K562 (cell line): ENCODE measurements around the gene DCUN1D4. TPM values are rescaled to one million over a fixed set of nuclear protein-coding genes. Genes with fewer than 3 reads are reported as not detected.
A peak's percentile ranks its signal among the peaks of the same experiment; 100 is the strongest.

Experiments
- ATAC-seq: fragments of 200-7000 bp; cut with Tn5 transposase; 3 replicates; pipeline ENCODE4 v1.9.1; 2020; ENCODE audit warnings: moderate library complexity
- BruUV-seq: library from RNA; stranded (reverse); fragments of 400-500 nt; replicated peaks from 2 replicates; lab custom pipeline; 2021; lab: Mats Ljungman, UMichigan
- CTCF ChIA-PET: fragments of 300-600 bp; formaldehyde crosslinking; extraction: SDS; loops from one replicate; lab custom pipeline; 2021; ENCODE audit warnings: low intra/inter-chr PET ratio; lab: Yijun Ruan, JAX
- POLR2A ChIA-PET: fragments of 300-600, 350-650 bp; sonication (Branson Sonifier 250); formaldehyde crosslinking; extraction: SDS; loops from one replicate; lab custom pipeline; 2021; ENCODE audit warnings: antibody characterized with exemption, inconsistent platforms; lab: Yijun Ruan, JAX
- DNase-seq, 4 experiments: peaks; one replicate each; pipeline versions ENCODE4 v3.0.0 to v3.0.0-alpha.2; 2011 to 2018; ENCODE audit warnings: low spot score in 3 of 4, mixed read lengths in 3 of 4; ENCODE audit errors: extremely low read depth in 1 of 4
- FAIRE-seq: peaks from 2 replicates; lab custom pipeline; 2011; peaks lifted over from hg19 to GRCh38; lab: Jason Lieb, UNC
- H2AFZ ChIP-seq: 2 replicates; pipeline ENCODE4 v1.6.0; 2011; ENCODE audit warnings: low read depth, low read length, control low read depth, inconsistent platforms
- H3K27ac ChIP-seq: fragments of 200-600 bp; 3 replicates; pipeline ENCODE4 v1.8.0; 2011; ENCODE audit warnings: low read depth, mild to moderate bottlenecking, control low read depth, inconsistent platforms, low read length, moderate library complexity, mixed read lengths; ENCODE audit errors: extremely low read depth
- H3K27me3 ChIP-seq, 2 experiments: fragments of 300-600 bp in 1 of 2; 2 replicates in 1 of 2; 3 replicates in 1 of 2; pipeline versions ENCODE4 v1.6.0 to v1.8.0; 2011; ENCODE audit warnings: inconsistent platforms in 2 of 2, low read length in 2 of 2, mild to moderate bottlenecking in 1 of 2, mixed read lengths in 1 of 2, moderate library complexity in 1 of 2; ENCODE audit not compliant: control insufficient read depth in 2 of 2, insufficient read depth in 2 of 2
- H3K36me3 ChIP-seq: fragments of 300-600 bp; 3 replicates; pipeline ENCODE4 v1.8.0; 2011; ENCODE audit warnings: mild to moderate bottlenecking, low read length, inconsistent platforms; ENCODE audit not compliant: control insufficient read depth, insufficient read depth
- H3K4me1 ChIP-seq, 2 experiments: fragments of 200-600 bp in 1 of 2; replicated peaks in 1 of 2; 2 replicates in 1 of 2; 3 replicates in 1 of 2; pipeline versions ENCODE4 v1.5.1 to v1.8.0; 2011; ENCODE audit warnings: inconsistent platforms in 2 of 2, low read length in 2 of 2, mild to moderate bottlenecking in 1 of 2, mixed read lengths in 1 of 2, moderate library complexity in 1 of 2; ENCODE audit not compliant: control insufficient read depth in 2 of 2, insufficient read depth in 2 of 2
- H3K4me2 ChIP-seq: 2 replicates; pipeline ENCODE4 v1.6.1; 2011; ENCODE audit warnings: low read length, control low read depth, inconsistent platforms, mixed read lengths; ENCODE audit not compliant: insufficient read depth
- H3K4me3 ChIP-seq: fragments of 200-600 bp; sonication (generic), shearing (Covaris generic); 2 replicates; pipeline ENCODE4 v1.5.1; 2016; ENCODE audit warnings: control low read depth, inconsistent platforms
- H3K79me2 ChIP-seq: fragments of 200-600 bp; 3 replicates; pipeline ENCODE4 v1.8.0; 2011; ENCODE audit warnings: low read length, inconsistent platforms; ENCODE audit not compliant: control insufficient read depth, insufficient read depth
- H3K9ac ChIP-seq, 2 experiments: 2 replicates each; pipeline versions ENCODE4 v1.6.0 to v1.6.1; 2011; ENCODE audit warnings: low read depth in 2 of 2, low read length in 2 of 2, control low read depth in 1 of 2, inconsistent platforms in 1 of 2, mild to moderate bottlenecking in 1 of 2, mixed read lengths in 1 of 2; ENCODE audit not compliant: insufficient read depth in 1 of 2
- H3K9me1 ChIP-seq: one replicate; pipeline ENCODE4 v1.6.0; 2011; ENCODE audit warnings: inconsistent platforms, mild to moderate bottlenecking, low read length, moderate library complexity; ENCODE audit not compliant: control insufficient read depth, insufficient read depth
- H3K9me3 ChIP-seq: replicated peaks from 2 replicates; pipeline ENCODE4 v1.5.1; 2011; ENCODE audit warnings: low read depth, low read length, inconsistent platforms; ENCODE audit not compliant: control insufficient read depth, insufficient read depth
- H4K20me1 ChIP-seq: replicated peaks from 2 replicates; pipeline ENCODE4 v1.6.1; 2011; ENCODE audit warnings: low read length, inconsistent platforms, mixed read lengths; ENCODE audit not compliant: control insufficient read depth, insufficient read depth
- PCBP2 ChIP-seq: fragments of 200-400 bp; formaldehyde crosslinking; IDR thresholded peaks from 2 replicates; pipeline ENCODE4 v1.6.1; 2018; ENCODE audit warnings: low read length, low read depth, mild to moderate bottlenecking, moderate library complexity; ENCODE audit not compliant: poor library complexity, severe bottlenecking
- ZNF253 ChIP-seq: fragments of 250-450 bp; sonication (Bioruptor Pico); conservative IDR thresholded peaks from 2 replicates; pipeline ENCODE4 v1.6.1; 2021; ENCODE audit warnings: mild to moderate bottlenecking
- WGBS: fragments of 100-300 bp; shearing (Covaris generic); methylation state at CpG from one replicate; pipeline ENCODE4 v1.1.6; 2016; ENCODE audit warnings: low coverage, mixed read lengths; ENCODE audit not compliant: insufficient coverage; ENCODE audit errors: missing lambda C conversion rate; 5-methylcytosine and 5-hydroxymethylcytosine counted together
- in situ Hi-C: fragments of 300-500 bp; cut with MboI; formaldehyde crosslinking; loops from 4 replicates; pipeline ENCODE4 v1.15.0; 2018; ENCODE audit warnings: inconsistent platforms, mixed read lengths
- intact Hi-C: fragments of 100-400 bp; cut with micrococcal nuclease; formaldehyde crosslinking; loops from 2 replicates; pipeline ENCODE4 v1.14.2; 2022
- polyA plus RNA-seq, 8 experiments: library from polyadenylated mRNA; depleted of rRNA in 4 of 8; stranded (reverse) in 5 of 8; unstranded in 3 of 8; fragments of >200 nt; fragmentation: Nextera tagmentation in 2 of 8; fragmentation: Illumina TruSeq in 1 of 8; extraction: Ambion mirVana in 2 of 8; extraction: Trizol in 1 of 8; gene quantifications; 2 replicates each; pipeline versions ENCODE4 v1.2.1 to v1.2.3, GENCODE V29; 2011 to 2014; ENCODE audit warnings: inconsistent platforms in 1 of 8, missing spikeins in 1 of 8
- total RNA-seq, 7 experiments: library from RNA; depleted of rRNA in 6 of 7; stranded (reverse); fragments of >200 nt in 6 of 7; fragmentation: Illumina TruSeq in 2 of 7; extraction: Trizol in 2 of 7; gene quantifications; 2 replicates each; pipeline versions ENCODE4 v1.2.1 to v1.2.3, GENCODE V29; 2011 to 2021; ENCODE audit warnings: low replicate concordance in 1 of 7

The DCUN1D4 gene
- total and polyA plus RNA-seq, 9 of the 15 experiments (the other 6 are each of a cell fraction or from before 2014, with no cell fraction given): 15.1 to 73.5 (median 23.0) TPM

DNA sequence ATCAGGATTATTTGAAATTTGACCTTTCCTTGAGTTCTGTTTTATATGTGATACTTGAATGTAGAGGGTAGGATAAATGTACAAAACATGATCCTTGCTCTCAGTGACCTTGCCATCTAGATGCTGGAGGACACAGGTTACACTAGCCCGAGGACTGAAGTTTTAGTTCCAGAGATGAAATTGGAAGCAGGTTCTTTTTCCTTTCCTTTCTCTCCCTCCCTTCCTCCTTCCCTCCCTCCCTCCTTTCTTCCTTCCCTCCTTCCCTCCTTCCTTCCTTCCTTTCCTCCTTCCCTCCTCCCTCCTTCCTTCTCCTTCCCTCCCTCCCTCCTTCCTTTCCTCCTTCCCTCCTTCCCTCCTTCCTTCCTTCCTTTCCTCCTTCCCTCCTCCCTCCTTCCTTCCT, 122.9 kb downstream of the DCUN1D4 start:
- FAIRE-seq (no peak), DNase-seq (no peak), ATAC-seq (no peak)
- no peaks in the 10 kb centered on the region for H3K9me3 ChIP-seq
- H3K36me3 ChIP-seq: no peaks in the 10 kb centered on the region
- H3K4me3 ChIP-seq: no peak overlapping the region
- H3K4me2 ChIP-seq: no peak overlapping the region
- TF ChIP-seq ZNF253 (CRISPR knock-in tag): no peak
- TF ChIP-seq PCBP2: peak; percentile 67
- WGBS: 0% methylated on average over 1 of the region's 1 CpG
- H3K4me1 ChIP-seq: no peaks in the 10 kb centered on the region
- intact Hi-C loops (no loop called here), in situ Hi-C loops (no loop called here)
- H2AFZ ChIP-seq: no peak overlapping the region
- CTCF ChIA-PET: no interaction called here
- H3K9ac ChIP-seq: no peak overlapping the region
- no peaks in the 10 kb centered on the region for H3K9me1 ChIP-seq
- no peak overlapping the region for H3K27ac ChIP-seq
- H4K20me1 ChIP-seq: no peaks in the 10 kb centered on the region; the same call in 1 of the 2 replicates
- H3K27me3 ChIP-seq: no peaks in the 10 kb centered on the region
- H3K79me2 ChIP-seq: no peaks in the 10 kb centered on the region
- no TSS peak for BruUV-seq
- POLR2A ChIA-PET: no interaction called here

Other genes starting within 250 kb of the DCUN1D4 start
- not detected in 2 replicates for gene LRRC66, start 177.2 kb downstream of the DCUN1D4 start, total RNA-seq (2014; rRNA removed)
- gene LRRC66, start 177.2 kb downstream of the DCUN1D4 start, total RNA-seq (2014; rRNA removed; fragmentation: Illumina TruSeq; extraction: Trizol): not detected in 2 replicates
- gene LRRC66, start 177.2 kb downstream of the DCUN1D4 start, total RNA-seq (2015; rRNA removed; fragmentation: Illumina TruSeq; extraction: Trizol): not detected in 2 replicates
- not detected in 2 replicates for gene LRRC66, start 177.2 kb downstream of the DCUN1D4 start, total RNA-seq (2021)
- not detected in 2 replicates for gene LRRC66, start 177.2 kb downstream of the DCUN1D4 start, polyA plus RNA-seq (2011; rRNA removed)
- gene LRRC66, start 177.2 kb downstream of the DCUN1D4 start, polyA plus RNA-seq (2014; fragmentation: Illumina TruSeq; extraction: Trizol): not detected in 2 replicates
- gene LRRC66, start 177.2 kb downstream of the DCUN1D4 start, polyA plus RNA-seq (2014; fragmentation: Nextera tagmentation; extraction: Ambion mirVana): not detected
- gene LRRC66, start 177.2 kb downstream of the DCUN1D4 start, polyA plus RNA-seq (2014; rRNA removed): not detected in 2 replicates
- not detected in 2 replicates for gene SGCB, start 195.1 kb downstream of the DCUN1D4 start, total RNA-seq (2014; rRNA removed)
- 0.04 TPM in 1 of 2 replicates, not detected in the other for gene SGCB, start 195.1 kb downstream of the DCUN1D4 start, total RNA-seq (2014; rRNA removed; fragmentation: Illumina TruSeq; extraction: Trizol)
- not detected in 2 replicates for gene SGCB, start 195.1 kb downstream of the DCUN1D4 start, total RNA-seq (2015; rRNA removed; fragmentation: Illumina TruSeq; extraction: Trizol)
- gene SGCB, start 195.1 kb downstream of the DCUN1D4 start, total RNA-seq (2021): 0.09 and 0.20 TPM in 2 replicates
- 0.08 and 0.13 TPM in 2 replicates for gene SGCB, start 195.1 kb downstream of the DCUN1D4 start, polyA plus RNA-seq (2011; rRNA removed)
- 0.08 and 0.09 TPM in 2 replicates for gene SGCB, start 195.1 kb downstream of the DCUN1D4 start, polyA plus RNA-seq (2014; fragmentation: Illumina TruSeq; extraction: Trizol)
- gene SGCB, start 195.1 kb downstream of the DCUN1D4 start, polyA plus RNA-seq (2014; fragmentation: Nextera tagmentation; extraction: Ambion mirVana): under 1 TPM; 0.01 to 0.06 TPM
- 0.04 TPM in 1 of 2 replicates, not detected in the other for gene SGCB, start 195.1 kb downstream of the DCUN1D4 start, polyA plus RNA-seq (2014; rRNA removed)
- not detected in 2 replicates for gene SPATA18, start 208.2 kb downstream of the DCUN1D4 start, total RNA-seq (2014; rRNA removed)
- not detected in 2 replicates for gene SPATA18, start 208.2 kb downstream of the DCUN1D4 start, total RNA-seq (2014; rRNA removed; fragmentation: Illumina TruSeq; extraction: Trizol)
- not detected in 2 replicates for gene SPATA18, start 208.2 kb downstream of the DCUN1D4 start, total RNA-seq (2015; rRNA removed; fragmentation: Illumina TruSeq; extraction: Trizol)
- 0.09 TPM in 1 of 2 replicates, not detected in the other for gene SPATA18, start 208.2 kb downstream of the DCUN1D4 start, total RNA-seq (2021)
- not detected in 2 replicates for gene SPATA18, start 208.2 kb downstream of the DCUN1D4 start, polyA plus RNA-seq (2011; rRNA removed)
- gene SPATA18, start 208.2 kb downstream of the DCUN1D4 start, polyA plus RNA-seq (2014; fragmentation: Illumina TruSeq; extraction: Trizol): not detected in 2 replicates
- not detected for gene SPATA18, start 208.2 kb downstream of the DCUN1D4 start, polyA plus RNA-seq (2014; fragmentation: Nextera tagmentation; extraction: Ambion mirVana)
- not detected in 2 replicates for gene SPATA18, start 208.2 kb downstream of the DCUN1D4 start, polyA plus RNA-seq (2014; rRNA removed)